Endothelial cell (in vitro differentiated cells): ENCODE measurements around the gene SIRPA. TPM values are rescaled to one million over a fixed set of nuclear protein-coding genes. Genes with fewer than 3 reads are reported as not detected.
A peak's percentile ranks its signal among the peaks of the same experiment; 100 is the strongest.
"Not testable (repeated sequence)": the region's sequence is repeated elsewhere in the genome, so short reads cannot be mapped to it uniquely, and the experiment has no call there.

Source experiments
- DNase-seq: peaks from one replicate; pipeline ENCODE4 v3.0.0; 2021; ENCODE audit warnings: low spot score
- H3K27ac Mint-ChIP-seq: one replicate; pipeline ENCODE4 v1.8.0; 2021; ENCODE audit warnings: mixed read lengths, inconsistent platforms; ENCODE audit not compliant: unreplicated experiment
- H3K27me3 Mint-ChIP-seq: one replicate; pipeline ENCODE4 v1.8.0; 2021; ENCODE audit warnings: mild to moderate bottlenecking, moderate library complexity, mixed read lengths, inconsistent platforms; ENCODE audit not compliant: unreplicated experiment
- H3K36me3 Mint-ChIP-seq: one replicate; pipeline ENCODE4 v1.8.0; 2021; ENCODE audit warnings: mild to moderate bottlenecking, low read depth, mixed read lengths, inconsistent platforms; ENCODE audit not compliant: unreplicated experiment
- H3K4me1 Mint-ChIP-seq: one replicate; pipeline ENCODE4 v1.8.0; 2021; ENCODE audit warnings: mild to moderate bottlenecking, mixed read lengths, inconsistent platforms; ENCODE audit not compliant: unreplicated experiment
- H3K4me3 Mint-ChIP-seq: one replicate; pipeline ENCODE4 v1.8.0; 2021; ENCODE audit warnings: mild to moderate bottlenecking, mixed read lengths, inconsistent platforms; ENCODE audit not compliant: unreplicated experiment
- H3K9me3 Mint-ChIP-seq: one replicate; pipeline ENCODE4 v1.8.0; 2021; ENCODE audit warnings: mixed read lengths, inconsistent platforms; ENCODE audit not compliant: unreplicated experiment
- CTCF ChIP-seq: fragments of 200-600 bp; sonication (generic); IDR thresholded peaks from one replicate; pipeline ENCODE4 v1.5.0; 2021; ENCODE audit warnings: antibody characterized with exemption; ENCODE audit not compliant: unreplicated experiment
- total RNA-seq: library from RNA; stranded (reverse); fragmentation: NEBNext Ultra II Directional; extraction: Animal tissue kit (Norgen Biotek cat#: 25700); gene quantifications from one replicate; pipeline ENCODE4 v1.2.1, GENCODE V29; 2021; ENCODE audit not compliant: unreplicated experiment

Gene SIRPA
- total RNA-seq, 1 donor from 2014 or later, result 132 TPM

- no peaks in the 10 kb centered on the region for H3K9me3 Mint-ChIP-seq
- no peak overlapping the region for H3K4me3 Mint-ChIP-seq
- H3K27me3 Mint-ChIP-seq, result peaks cover 1% of the 10 kb centered on the region
- H3K36me3 Mint-ChIP-seq, result peaks cover 28% of the 10 kb centered on the region
- peaks cover 20% of the 10 kb centered on the region for H3K4me1 Mint-ChIP-seq
- no peak overlapping the region for H3K27ac Mint-ChIP-seq
- TF ChIP-seq CTCF, result no peak
- DNase-seq, result no peak
These were observed 17.4 kb downstream of the SIRPA start for GRCh38 chr20:1912646-1913045.

- not testable (repeated sequence) for H3K9me3 Mint-ChIP-seq, DNase-seq, H3K27ac Mint-ChIP-seq, H3K27me3 Mint-ChIP-seq, H3K4me3 Mint-ChIP-seq
- H3K4me1 Mint-ChIP-seq, result peaks cover 12% of the 10 kb centered on the region
- peaks cover 24% of the 10 kb centered on the region for H3K36me3 Mint-ChIP-seq
These were observed 20.0 kb downstream of the SIRPA start for GRCh38 chr20:1915233-1915632.

- Mint-ChIP-seq H3K36me3 (peaks cover 24% of the 10 kb centered on the region), H3K27ac (no peak overlapping the region), H3K9me3 (no peaks in the 10 kb centered on the region), H3K27me3 (no peaks in the 10 kb centered on the region), H3K4me1 (peaks cover 12% of the 10 kb centered on the region), H3K4me3 (no peak overlapping the region)
- no peak for DNase-seq
- no peak for TF ChIP-seq CTCF
These were observed 20.5 kb downstream of the SIRPA start for GRCh38 chr20:1915725-1916124.

GRCh38 chr20:1917786-1918185 lies 22.6 kb downstream of the SIRPA start:
- no peak for TF ChIP-seq CTCF
- no peaks in the 10 kb centered on the region for H3K27me3 Mint-ChIP-seq
- peaks cover 30% of the 10 kb centered on the region for H3K36me3 Mint-ChIP-seq
- H3K4me1 Mint-ChIP-seq, result peaks cover 3% of the 10 kb centered on the region
- H3K4me3 Mint-ChIP-seq, result peak overlapping the region; percentile 56
- H3K9me3 Mint-ChIP-seq, result no peaks in the 10 kb centered on the region
- no peak for DNase-seq
- no peak overlapping the region for H3K27ac Mint-ChIP-seq

GRCh38 chr20:1918491-1919165 lies 23.4 kb downstream of the SIRPA start:
- peaks cover 3% of the 10 kb centered on the region for H3K4me1 Mint-ChIP-seq
- no peak for DNase-seq
- H3K27me3 Mint-ChIP-seq, result no peaks in the 10 kb centered on the region
- no peak for TF ChIP-seq CTCF
- no peak overlapping the region for H3K27ac Mint-ChIP-seq
- no peak overlapping the region for H3K4me3 Mint-ChIP-seq
- peaks cover 36% of the 10 kb centered on the region for H3K36me3 Mint-ChIP-seq
- H3K9me3 Mint-ChIP-seq, result no peaks in the 10 kb centered on the region
